Measurements from ENCODE around the gene ATP1B4. TPM values are rescaled to one million over a fixed set of nuclear protein-coding genes. Genes with fewer than 3 reads are reported as not detected.

Gene ATP1B4
- total RNA-seq, 1 experiment from 2014 or later = not detected

GRCh38 chrX:120401301-120401700, 39.4 kb downstream of the ATP1B4 start:
- no peak for DNase-seq
- no peak overlapping the region for H3K23ac ChIP-seq (ENCODE audit: insufficient read length, low read depth, low read length)
- Mint-ChIP-seq H3K27ac (no peak overlapping the region), H3K4me3 (no peak overlapping the region), H3K4me1 (no peaks in the 10 kb centered on the region), H3K9me3 (peaks cover 57 to 64% of the 10 kb centered on the region in 2 experiments), H3K36me3 (ENCODE audit: insufficient read depth in 1 of 3, low read depth in 3 of 3) (no peaks in the 10 kb centered on the region; a peak in 1 of 7 replicates), H3K27me3 (ENCODE audit: low read depth) (peaks cover 3% of the 10 kb centered on the region)
- TF ChIP-seq CTCF (conservative IDR thresholded peaks at IDR 0.05) = no peak
- no peak overlapping the region for H2BK20ac ChIP-seq (ENCODE audit: low read depth, low read length, poor library complexity, severe bottlenecking)
- no peak overlapping the region for H2AK5ac ChIP-seq (ENCODE audit: insufficient read length, low read length)
- no peaks in the 10 kb centered on the region for H3K27me3 ChIP-seq (ENCODE audit: insufficient read depth, low read length)
- H2BK12ac ChIP-seq (ENCODE audit: insufficient read length, low read depth, low read length) = no peak overlapping the region
- no peak overlapping the region for H2BK15ac ChIP-seq (ENCODE audit: low read depth, low read length)
- H2AFZ ChIP-seq (ENCODE audit: low read length) = no peak overlapping the region
- H4K5ac ChIP-seq (ENCODE audit: insufficient read length, low read depth, low read length) = no peak overlapping the region
- no peak overlapping the region for H4K91ac ChIP-seq (ENCODE audit: insufficient read length, low read depth, low read length)
- H3K9ac ChIP-seq (ENCODE audit: extremely low read depth, insufficient read length, low read length) = no peak overlapping the region
- no peaks in the 10 kb centered on the region for H3K4me1 ChIP-seq (ENCODE audit: insufficient read depth, low read length)
- no peak overlapping the region for H4K8ac ChIP-seq (replicated peaks; ENCODE audit: insufficient read length, low read depth, low read length)
- H3K23me2 ChIP-seq (ENCODE audit: insufficient read length, low read depth, low read length, poor library complexity, severe bottlenecking) = no peaks in the 10 kb centered on the region
- H3K18ac ChIP-seq (ENCODE audit: insufficient read length, low read depth, low read length) = no peak overlapping the region
- H2BK5ac ChIP-seq (ENCODE audit: insufficient read length, low read length) = no peak overlapping the region
- H3K4me2 ChIP-seq (ENCODE audit: insufficient read depth, insufficient read length, low read length) = no peak overlapping the region
- no peak overlapping the region for H3K4ac ChIP-seq (ENCODE audit: low read depth, low read length)
- H3K9me3 ChIP-seq (ENCODE audit: control insufficient read depth, low read depth, low read length) = peaks cover 38% of the 10 kb centered on the region
- no peaks in the 10 kb centered on the region for H3K79me2 ChIP-seq (ENCODE audit: insufficient read depth, low read length)
- no peaks in the 10 kb centered on the region for H4K20me1 ChIP-seq (ENCODE audit: control insufficient read depth, insufficient read depth, insufficient read length)
- no peak overlapping the region for H2BK120ac ChIP-seq (ENCODE audit: low read depth, low read length, poor library complexity, severe bottlenecking)
- no peak overlapping the region for H3T11ph ChIP-seq (ENCODE audit: low read length)
- H3K14ac ChIP-seq (ENCODE audit: insufficient read depth, low read length) = no peak overlapping the region
- H3K27ac ChIP-seq (ENCODE audit: insufficient read length, low read depth, low read length) = no peak overlapping the region
- no peak overlapping the region for H3K56ac ChIP-seq (ENCODE audit: insufficient read length, low read depth, low read length)
- no peaks in the 10 kb centered on the region for H3K79me1 ChIP-seq (ENCODE audit: insufficient read depth, low read depth, low read length, poor library complexity, severe bottlenecking)

Measured in H9 (cell line).